Left lung (tissue), 10 donors: ENCODE data around the gene PDCD6IP. TPM values are rescaled to one million over a fixed set of nuclear protein-coding genes. Genes with fewer than 3 reads are reported as not detected.
A peak's percentile ranks its signal among the peaks of the same experiment; 100 is the strongest.

Source experiments
- ATAC-seq: fragments of 200-7000 bp; cut with Tn5 transposase; one replicate; pipeline ENCODE4 v1.9.1; 2020; ENCODE audit warnings: moderate library complexity
- DNase-seq, 4 donors: peaks; one replicate each; pipeline ENCODE4 v3.0.0-alpha.2; 2013 to 2020
- H3K27ac ChIP-seq, 2 donors: fragments of 200-600 bp; sonication (generic) in 1 of 2; one replicate each; pipeline versions ENCODE4 v1.5.0 to v1.8.0; 2020 to 2021
- H3K27me3 ChIP-seq, 2 donors: fragments of 200-600 bp; sonication (generic) in 1 of 2; one replicate each; pipeline versions ENCODE4 v1.5.0 to v1.8.0; 2020 to 2021
- H3K36me3 ChIP-seq, 2 donors: fragments of 200-600 bp; sonication (generic) in 1 of 2; one replicate each; pipeline versions ENCODE4 v1.5.0 to v1.8.0; 2020 to 2021
- H3K4me1 ChIP-seq, 2 donors: fragments of 200-600 bp; one replicate each; pipeline ENCODE4 v1.8.0; 2021
- H3K4me3 ChIP-seq, 2 donors: fragments of 200-600 bp; sonication (generic) in 1 of 2; one replicate each; pipeline versions ENCODE4 v1.5.0 to v1.8.0; 2020 to 2021; ENCODE audit warnings: mild to moderate bottlenecking in 1 of 2
- H3K9me3 ChIP-seq, 2 donors: fragments of 200-600 bp; sonication (generic) in 1 of 2; one replicate each; pipeline versions ENCODE4 v1.5.0 to v1.8.0; 2020 to 2021
- intact Hi-C, 2 donors: fragments of 100-400 bp; cut with DNase I; formaldehyde crosslinking; loops; one replicate each; pipeline versions ENCODE4 v1.11.2 to v1.14.2; 2022
- polyA plus RNA-seq, 6 donors: library from polyadenylated mRNA; unstranded; fragments of 120-200 nt; gene quantifications; one replicate each; pipeline ENCODE4 v1.2.1, GENCODE V29; 2013; ENCODE audit not compliant: insufficient read length in 6 of 6
- total RNA-seq, 2 donors: library from RNA; stranded (reverse); fragmentation: NEBNext Ultra II Directional; extraction: Animal tissue kit (Norgen Biotek cat#: 25700); gene quantifications; one replicate each; pipeline ENCODE4 v1.2.1, GENCODE V29; 2021
- TF ChIP-seq, protein P1 (sequence below), 2 donors: fragments of 200-600 bp; sonication (generic) in 1 of 2; IDR thresholded peaks; one replicate each; pipeline versions ENCODE4 v1.5.0 to v1.8.0; 2021; ENCODE audit warnings: antibody characterized with exemption in 2 of 2
- donor health status: DM: no; HTN: yes; CAD: no.
- donor health status: DM: no; HTN: no; CAD: no.

The PDCD6IP gene
- total and polyA plus RNA-seq, 8 donors = 172 to 270 (median 205) TPM

DNA sequence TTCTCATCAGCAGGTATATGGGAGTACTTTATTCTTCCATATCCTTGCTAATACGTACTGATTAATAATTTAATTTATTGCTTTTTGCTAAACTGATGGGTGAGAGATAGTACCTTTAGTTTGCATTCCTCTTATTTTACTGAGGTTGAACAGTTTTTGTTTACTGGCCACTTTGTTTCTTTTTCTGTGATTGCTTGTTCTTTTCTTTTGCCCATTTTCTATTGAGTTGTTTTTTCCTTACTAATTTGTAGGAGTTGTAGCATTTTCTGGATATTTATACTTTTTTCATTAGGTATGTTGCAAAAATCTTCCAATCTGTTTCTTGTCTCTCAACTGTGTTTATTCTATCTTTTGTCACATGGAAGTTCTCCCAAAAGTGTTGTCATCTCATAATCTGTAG is 4.8 kb downstream of the PDCD6IP start:
- DNase-seq (no peak), ATAC-seq (no peak)

DNA sequence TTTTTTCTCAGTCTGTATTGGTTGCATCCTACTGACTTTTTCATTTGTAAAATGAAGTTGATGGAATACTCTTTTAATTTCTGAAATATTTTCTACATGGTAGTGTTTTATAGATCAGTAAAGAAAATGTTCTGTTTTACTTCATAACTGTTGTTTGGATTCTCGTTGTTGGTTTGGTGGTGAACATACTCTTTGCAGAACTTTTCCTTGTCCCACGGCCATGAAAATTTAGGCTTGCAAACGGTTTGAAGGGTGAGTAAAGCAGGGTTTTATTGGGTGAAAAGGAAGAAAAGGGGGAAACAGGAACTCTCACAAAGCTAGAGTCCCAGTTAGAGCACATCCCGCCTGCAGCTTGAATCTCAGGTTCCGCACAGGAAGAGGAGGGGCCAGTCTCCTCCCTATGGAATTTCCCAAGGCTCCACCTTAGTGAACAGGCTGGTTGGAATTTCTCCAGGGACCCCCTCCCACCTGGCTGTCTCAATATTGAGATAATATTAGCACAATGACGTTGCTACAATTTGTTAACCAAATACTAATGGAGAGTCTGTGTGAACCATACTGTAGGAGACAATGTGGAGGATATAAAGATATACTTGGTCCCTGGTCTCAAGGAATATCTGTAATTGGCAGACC is 5.6 kb downstream of the PDCD6IP start:
- intact Hi-C loops = no loop called here

More for the DNA sequence above, 4.8 kb downstream of the PDCD6IP start:
- intact Hi-C loops = no loop called here
- Histone ChIP-seq H3K4me3 (no peak overlapping the region), H3K27ac (no peak overlapping the region), H3K36me3 (peaks cover 0 to 11% of the 10 kb centered on the region in 2 donors), H3K9me3 (no peaks in the 10 kb centered on the region), H3K27me3 (no peaks in the 10 kb centered on the region), H3K4me1 (peaks cover 32 to 79% of the 10 kb centered on the region in 2 donors)
- TF ChIP-seq, protein P1, sequence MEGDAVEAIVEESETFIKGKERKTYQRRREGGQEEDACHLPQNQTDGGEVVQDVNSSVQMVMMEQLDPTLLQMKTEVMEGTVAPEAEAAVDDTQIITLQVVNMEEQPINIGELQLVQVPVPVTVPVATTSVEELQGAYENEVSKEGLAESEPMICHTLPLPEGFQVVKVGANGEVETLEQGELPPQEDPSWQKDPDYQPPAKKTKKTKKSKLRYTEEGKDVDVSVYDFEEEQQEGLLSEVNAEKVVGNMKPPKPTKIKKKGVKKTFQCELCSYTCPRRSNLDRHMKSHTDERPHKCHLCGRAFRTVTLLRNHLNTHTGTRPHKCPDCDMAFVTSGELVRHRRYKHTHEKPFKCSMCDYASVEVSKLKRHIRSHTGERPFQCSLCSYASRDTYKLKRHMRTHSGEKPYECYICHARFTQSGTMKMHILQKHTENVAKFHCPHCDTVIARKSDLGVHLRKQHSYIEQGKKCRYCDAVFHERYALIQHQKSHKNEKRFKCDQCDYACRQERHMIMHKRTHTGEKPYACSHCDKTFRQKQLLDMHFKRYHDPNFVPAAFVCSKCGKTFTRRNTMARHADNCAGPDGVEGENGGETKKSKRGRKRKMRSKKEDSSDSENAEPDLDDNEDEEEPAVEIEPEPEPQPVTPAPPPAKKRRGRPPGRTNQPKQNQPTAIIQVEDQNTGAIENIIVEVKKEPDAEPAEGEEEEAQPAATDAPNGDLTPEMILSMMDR (IDR thresholded peaks at IDR 0.05) = no peak

DNA sequence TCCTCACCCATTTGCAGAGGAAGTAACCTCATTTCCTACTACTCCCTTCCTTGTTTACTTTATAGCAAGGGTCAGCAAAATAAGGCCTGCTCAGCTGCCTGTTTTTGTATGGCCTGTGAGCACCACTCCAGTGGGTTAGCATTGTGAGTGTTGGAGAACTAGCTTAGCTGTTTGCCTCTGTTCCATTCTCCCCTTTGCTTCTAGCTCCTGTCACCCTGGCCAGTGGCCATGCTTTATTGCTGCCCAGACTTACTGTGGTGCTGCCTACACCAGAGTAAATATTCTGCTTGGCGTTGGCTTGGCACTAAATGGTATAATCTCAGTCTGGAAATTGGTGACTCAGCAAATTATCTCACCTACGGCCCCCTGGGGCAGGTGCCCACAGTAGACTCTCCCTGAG is 8.8 kb downstream of the PDCD6IP start:
- H3K27me3 ChIP-seq = no peaks in the 10 kb centered on the region
- H3K36me3 ChIP-seq = peaks cover 0 to 16% of the 10 kb centered on the region in 2 donors
- DNase-seq (no peak), ATAC-seq (peak; percentile 74)
- H3K9me3 ChIP-seq = no peaks in the 10 kb centered on the region
- H3K4me3 ChIP-seq = no peak overlapping the region
- TF ChIP-seq, protein P1 (IDR thresholded peaks at IDR 0.05) = no peak
- peaks cover 20 to 82% of the 10 kb centered on the region in 2 donors for H3K4me1 ChIP-seq
- H3K27ac ChIP-seq = peak overlapping the region; percentile 14 to 72
- intact Hi-C loops = no loop called here

More for the DNA sequence above, 5.6 kb downstream of the PDCD6IP start:
- Histone ChIP-seq H3K27ac (peak overlapping the region in 1 of 2 donors; percentile 8), H3K27me3 (no peaks in the 10 kb centered on the region), H3K9me3 (no peaks in the 10 kb centered on the region), H3K4me1 (peaks cover 34 to 86% of the 10 kb centered on the region in 2 donors), H3K36me3 (peaks cover 0 to 11% of the 10 kb centered on the region in 2 donors), H3K4me3 (no peak overlapping the region)
- ATAC-seq = no peak
- DNase-seq = no peak
- TF ChIP-seq, protein P1 (IDR thresholded peaks at IDR 0.05) = no peak

DNA sequence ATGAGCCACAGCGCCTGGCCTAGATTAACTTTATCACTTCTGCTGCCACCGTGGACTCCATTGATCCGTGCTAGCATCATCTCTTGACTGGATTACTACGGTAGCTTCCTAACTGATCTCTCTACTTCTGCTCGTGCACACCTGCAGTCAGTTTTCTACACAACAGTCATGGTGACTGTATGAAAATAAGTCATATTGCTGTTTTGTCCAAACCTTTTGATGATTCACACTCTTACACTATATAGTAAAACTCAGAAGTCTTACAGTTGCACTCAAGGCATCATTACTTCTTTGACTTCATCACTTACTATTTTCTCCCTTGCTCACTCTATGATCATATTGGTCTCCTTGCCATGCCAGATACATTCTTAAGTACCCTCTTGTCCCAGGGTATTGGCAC is 10.1 kb downstream of the PDCD6IP start:
- H3K36me3 ChIP-seq = peaks cover 0 to 19% of the 10 kb centered on the region in 2 donors
- peaks cover 20 to 69% of the 10 kb centered on the region in 2 donors for H3K4me1 ChIP-seq
- H3K4me3 ChIP-seq = no peak overlapping the region
- H3K9me3 ChIP-seq = no peaks in the 10 kb centered on the region
- TF ChIP-seq, protein P1 (IDR thresholded peaks at IDR 0.05) = no peak
- intact Hi-C loops = no loop called here
- H3K27ac ChIP-seq = no peak overlapping the region
- ATAC-seq (no peak), DNase-seq (no peak)
- no peaks in the 10 kb centered on the region for H3K27me3 ChIP-seq

DNA sequence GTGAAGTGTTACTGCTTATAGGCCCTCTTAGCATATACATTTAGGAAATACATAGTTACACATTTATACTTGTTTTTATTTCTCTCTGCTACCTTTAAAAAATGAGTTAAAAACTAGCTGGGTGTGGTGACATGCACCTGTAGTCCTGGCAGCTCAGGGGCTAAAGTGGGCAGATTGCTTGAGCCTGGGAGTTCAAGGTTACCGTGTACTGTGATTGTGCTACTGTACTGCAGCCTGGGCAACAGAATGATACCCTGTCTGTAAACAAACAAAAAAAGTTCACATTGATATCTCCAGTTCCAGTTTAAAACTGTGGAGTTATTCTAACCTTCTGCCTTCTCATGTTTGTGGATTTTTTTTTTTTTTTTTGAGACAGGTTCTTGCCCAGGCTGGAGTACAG is 12.1 kb downstream of the PDCD6IP start:
- no peaks in the 10 kb centered on the region for H3K9me3 ChIP-seq
- peaks cover 0 to 19% of the 10 kb centered on the region in 2 donors for H3K36me3 ChIP-seq
- H3K27ac ChIP-seq = no peak overlapping the region
- ATAC-seq (no peak), DNase-seq (no peak)
- TF ChIP-seq, protein P1 (IDR thresholded peaks at IDR 0.05) = no peak
- no peak overlapping the region for H3K4me3 ChIP-seq
- H3K4me1 ChIP-seq = peaks cover 20 to 60% of the 10 kb centered on the region in 2 donors
- intact Hi-C loops = no loop called here
- H3K27me3 ChIP-seq = no peaks in the 10 kb centered on the region
